ENCODE data around the gene STK24.

STK24 gene

DNA sequence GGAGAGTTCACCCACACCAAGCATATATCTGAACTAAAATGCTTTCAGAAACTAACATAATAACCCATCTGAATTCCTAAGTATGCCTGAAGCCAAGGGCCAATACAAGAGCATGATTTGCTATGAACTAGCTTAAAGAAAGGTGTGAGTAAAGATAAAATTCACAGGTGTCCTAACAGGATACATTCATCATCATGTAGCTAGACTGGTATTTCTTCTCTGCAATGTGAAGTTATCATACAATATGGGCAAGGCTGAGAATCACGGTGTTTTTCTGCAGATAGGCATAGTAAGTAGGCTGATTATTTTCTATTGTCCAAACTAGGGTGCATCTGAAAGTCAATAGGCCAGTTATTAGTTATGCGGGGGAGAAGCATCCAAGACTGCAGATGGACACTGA is 63.1 kb downstream of the STK24 start:
- Histone ChIP-seq H3K27me3 (ENCODE audit: insufficient read depth, low read length) (no peaks in the 10 kb centered on the region), H3K9ac (ENCODE audit: low read depth, low read length) (no peak overlapping the region), H3K9me3 (ENCODE audit: insufficient read depth, low read depth, low read length) (no peaks in the 10 kb centered on the region), H3K36me3 (ENCODE audit: insufficient read depth, low read depth, low read length) (peaks cover 34% of the 10 kb centered on the region; the same call in 1 of the 2 replicates), H3K4me1 (ENCODE audit: insufficient read depth, low read length) (peaks cover 3% of the 10 kb centered on the region; the same call in 1 of the 2 replicates), H3K27ac (ENCODE audit: low read length) (no peak overlapping the region), H3K4me3 (ENCODE audit: low read length) (no peak overlapping the region)

DNA sequence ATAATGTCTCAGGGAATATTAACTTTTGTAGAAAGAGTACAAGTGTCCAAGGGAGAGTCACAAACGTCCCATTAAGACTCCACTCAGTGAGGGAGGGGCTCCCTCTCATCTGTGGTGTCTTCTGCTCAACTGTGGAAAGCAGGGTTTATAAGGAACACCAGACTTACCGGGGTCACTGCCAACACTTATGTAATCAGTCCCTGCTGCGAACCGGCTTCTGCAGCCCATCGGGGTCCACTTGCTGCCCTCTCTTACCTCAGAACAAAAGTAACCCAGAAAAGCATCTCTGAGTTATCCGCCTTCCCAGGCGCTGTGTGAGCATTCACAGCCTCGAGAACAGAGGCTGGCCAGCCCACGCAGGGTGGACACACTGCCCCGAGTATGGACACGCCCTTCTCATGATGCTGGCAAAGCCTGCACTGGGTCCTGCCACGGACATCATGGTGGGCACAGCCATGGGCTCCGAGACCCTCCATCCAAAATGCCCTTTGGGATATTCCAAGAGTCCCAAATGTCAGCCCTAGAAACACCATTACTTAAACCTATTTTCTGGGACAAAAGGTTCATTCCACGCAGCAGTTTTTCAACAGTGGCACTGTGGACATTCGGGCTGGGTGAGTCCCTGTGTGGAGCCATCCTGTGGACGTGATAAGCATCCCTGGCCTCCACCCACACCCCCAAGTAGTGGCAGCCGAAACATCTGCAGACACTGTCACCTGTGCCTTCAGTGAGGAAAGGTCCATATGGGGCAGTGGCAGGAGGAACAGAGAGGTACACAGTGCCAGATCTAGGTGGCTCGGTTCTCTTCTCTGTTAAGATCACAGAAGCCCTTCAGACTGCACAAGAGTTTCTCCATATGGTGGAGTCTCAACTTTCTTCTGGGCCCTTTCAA is 63.9 kb downstream of the STK24 start:
- Histone ChIP-seq H3K27ac (ENCODE audit: low read length) (no peak overlapping the region), H3K4me3 (ENCODE audit: low read length) (no peak overlapping the region)

GRCh38 chr13:98511435-98511834 is 65.5 kb downstream of the STK24 start:
- H3K27me3 ChIP-seq (ENCODE audit: insufficient read depth, low read length) = no peaks in the 10 kb centered on the region
- H3K36me3 ChIP-seq (ENCODE audit: insufficient read depth, low read depth, low read length) = peaks cover 18% of the 10 kb centered on the region; the same call in 1 of the 2 replicates

More for the DNA sequence above, 63.9 kb downstream of the STK24 start:
- Histone ChIP-seq H3K27me3 (ENCODE audit: insufficient read depth, low read length) (no peaks in the 10 kb centered on the region), H3K9me3 (ENCODE audit: insufficient read depth, low read depth, low read length) (no peaks in the 10 kb centered on the region), H3K36me3 (ENCODE audit: insufficient read depth, low read depth, low read length) (peaks cover 27% of the 10 kb centered on the region; the same call in 1 of the 2 replicates), H3K9ac (ENCODE audit: low read depth, low read length) (no peak overlapping the region), H3K4me1 (ENCODE audit: insufficient read depth, low read length) (peaks cover 11% of the 10 kb centered on the region)

DNA sequence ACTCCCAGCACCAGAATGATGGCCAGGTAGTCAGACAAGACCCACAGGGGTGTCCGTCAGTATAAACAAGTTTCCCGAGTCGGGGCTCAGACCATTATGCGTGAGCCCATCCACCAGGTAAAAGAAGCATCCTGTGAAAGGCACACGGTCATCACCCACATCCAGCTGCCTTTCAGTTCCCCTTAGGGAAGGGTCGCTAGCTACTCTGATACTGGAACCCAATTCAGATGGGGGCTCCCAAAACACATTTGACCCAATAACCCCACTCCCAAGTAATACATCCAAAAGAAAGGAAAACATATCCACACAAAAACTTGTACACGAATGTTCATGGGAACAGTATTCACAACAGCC is 66.8 kb downstream of the STK24 start:
- no peak overlapping the region for H3K27ac ChIP-seq (ENCODE audit: low read length)
- H3K9me3 ChIP-seq (ENCODE audit: insufficient read depth, low read depth, low read length) = no peaks in the 10 kb centered on the region
- H3K4me1 ChIP-seq (ENCODE audit: insufficient read depth, low read length) = peaks cover 31% of the 10 kb centered on the region
- H3K36me3 ChIP-seq (ENCODE audit: insufficient read depth, low read depth, low read length) = peaks cover 13% of the 10 kb centered on the region; the same call in 1 of the 2 replicates
- no peak overlapping the region for H3K4me3 ChIP-seq (ENCODE audit: low read length)
- H3K27me3 ChIP-seq (ENCODE audit: insufficient read depth, low read length) = no peaks in the 10 kb centered on the region
- H3K9ac ChIP-seq (ENCODE audit: low read depth, low read length) = no peak overlapping the region

More at GRCh38 chr13:98511435-98511834, 65.5 kb downstream of the STK24 start:
- Histone ChIP-seq H3K4me1 (ENCODE audit: insufficient read depth, low read length) (peaks cover 27% of the 10 kb centered on the region), H3K9ac (ENCODE audit: low read depth, low read length) (no peak overlapping the region), H3K27ac (ENCODE audit: low read length) (no peak overlapping the region), H3K9me3 (ENCODE audit: insufficient read depth, low read depth, low read length) (no peaks in the 10 kb centered on the region), H3K4me3 (ENCODE audit: low read length) (no peak overlapping the region)

DNA sequence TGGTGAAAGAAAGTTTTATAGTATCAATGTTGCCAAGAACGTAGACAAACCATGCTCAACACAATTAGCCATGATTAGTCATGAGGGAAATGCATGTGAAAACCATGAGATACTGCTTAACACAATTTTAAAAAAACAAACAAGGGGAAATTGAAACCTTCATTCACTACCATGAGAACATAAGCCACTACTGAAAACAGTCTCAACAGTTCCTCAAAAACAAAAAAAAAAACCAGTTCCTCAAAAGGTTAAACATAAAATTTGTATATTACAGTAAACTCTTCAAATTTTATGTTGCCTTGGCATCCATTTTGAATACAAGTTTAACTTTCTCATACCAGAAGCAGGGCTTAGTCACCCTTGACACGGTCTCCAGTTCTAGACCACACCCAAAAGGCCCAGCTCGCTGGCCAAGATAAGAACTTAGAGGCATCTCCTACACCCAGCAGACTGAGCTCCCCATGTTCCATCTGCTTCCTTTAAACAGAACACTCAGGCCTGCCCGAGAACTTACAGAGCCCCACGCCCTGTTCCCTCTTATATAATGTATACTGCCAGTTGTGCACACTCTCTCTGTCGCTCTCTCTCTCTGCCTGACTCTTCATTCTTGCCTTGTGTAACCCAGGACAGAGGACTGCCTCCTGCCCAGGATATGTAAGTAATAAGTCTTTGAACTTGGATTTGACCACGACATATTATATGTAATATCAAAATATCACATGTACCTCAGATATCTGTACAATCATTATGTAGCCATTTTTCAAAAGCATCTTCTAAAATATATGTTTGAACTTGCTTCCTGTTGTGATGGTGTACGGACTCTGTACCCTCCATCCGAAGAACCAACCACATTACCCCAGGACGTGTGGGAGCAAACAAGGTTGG is 67.4 kb downstream of the STK24 start:
- H3K9me3 ChIP-seq (ENCODE audit: insufficient read depth, low read depth, low read length) = no peaks in the 10 kb centered on the region
- no peak overlapping the region for H3K9ac ChIP-seq (ENCODE audit: low read depth, low read length)
- no peak overlapping the region for H3K4me3 ChIP-seq (ENCODE audit: low read length)
- peaks cover 10% of the 10 kb centered on the region; the same call in 1 of the 2 replicates for H3K36me3 ChIP-seq (ENCODE audit: insufficient read depth, low read depth, low read length)
- H3K27ac ChIP-seq (ENCODE audit: low read length) = no peak overlapping the region
- peaks cover 31% of the 10 kb centered on the region for H3K4me1 ChIP-seq (ENCODE audit: insufficient read depth, low read length)
- H3K27me3 ChIP-seq (ENCODE audit: insufficient read depth, low read length) = no peaks in the 10 kb centered on the region

GRCh38 chr13:98508685-98509084 is 68.2 kb downstream of the STK24 start:
- H3K9me3 ChIP-seq (ENCODE audit: insufficient read depth, low read depth, low read length) = no peaks in the 10 kb centered on the region
- H3K36me3 ChIP-seq (ENCODE audit: insufficient read depth, low read depth, low read length) = peaks cover 8% of the 10 kb centered on the region; the same call in 1 of the 2 replicates
- no peak overlapping the region for H3K27ac ChIP-seq (ENCODE audit: low read length)
- no peaks in the 10 kb centered on the region for H3K27me3 ChIP-seq (ENCODE audit: insufficient read depth, low read length)
- peaks cover 31% of the 10 kb centered on the region for H3K4me1 ChIP-seq (ENCODE audit: insufficient read depth, low read length)
- no peak overlapping the region for H3K4me3 ChIP-seq (ENCODE audit: low read length)
- H3K9ac ChIP-seq (ENCODE audit: low read depth, low read length) = no peak overlapping the region

DNA sequence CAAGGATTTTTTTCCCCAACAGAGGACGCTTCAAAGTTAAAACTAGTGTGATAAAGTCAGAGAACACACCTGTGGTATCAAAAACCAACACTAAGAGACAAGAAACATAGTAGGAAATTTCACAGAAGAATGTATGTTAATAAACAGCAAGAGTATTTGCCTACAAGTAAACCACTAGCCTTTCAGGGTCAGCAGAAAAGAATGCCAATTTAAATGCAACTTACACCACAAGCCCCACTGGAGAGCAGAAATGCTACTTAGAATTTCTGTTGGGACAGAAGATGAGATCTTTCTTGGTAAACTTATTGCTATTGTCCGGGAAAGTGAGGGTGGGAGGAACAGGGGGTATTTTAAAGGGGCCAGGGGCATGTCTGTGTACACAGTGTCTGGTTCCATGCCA is 68.6 kb downstream of the STK24 start:
- Histone ChIP-seq H3K27me3 (ENCODE audit: insufficient read depth, low read length) (no peaks in the 10 kb centered on the region), H3K27ac (ENCODE audit: low read length) (no peak overlapping the region), H3K36me3 (ENCODE audit: insufficient read depth, low read depth, low read length) (peaks cover 7% of the 10 kb centered on the region; the same call in 1 of the 2 replicates), H3K9ac (ENCODE audit: low read depth, low read length) (no peak overlapping the region), H3K4me1 (ENCODE audit: insufficient read depth, low read length) (peaks cover 31% of the 10 kb centered on the region), H3K9me3 (ENCODE audit: insufficient read depth, low read depth, low read length) (no peaks in the 10 kb centered on the region), H3K4me3 (ENCODE audit: low read length) (no peak overlapping the region)

DNA sequence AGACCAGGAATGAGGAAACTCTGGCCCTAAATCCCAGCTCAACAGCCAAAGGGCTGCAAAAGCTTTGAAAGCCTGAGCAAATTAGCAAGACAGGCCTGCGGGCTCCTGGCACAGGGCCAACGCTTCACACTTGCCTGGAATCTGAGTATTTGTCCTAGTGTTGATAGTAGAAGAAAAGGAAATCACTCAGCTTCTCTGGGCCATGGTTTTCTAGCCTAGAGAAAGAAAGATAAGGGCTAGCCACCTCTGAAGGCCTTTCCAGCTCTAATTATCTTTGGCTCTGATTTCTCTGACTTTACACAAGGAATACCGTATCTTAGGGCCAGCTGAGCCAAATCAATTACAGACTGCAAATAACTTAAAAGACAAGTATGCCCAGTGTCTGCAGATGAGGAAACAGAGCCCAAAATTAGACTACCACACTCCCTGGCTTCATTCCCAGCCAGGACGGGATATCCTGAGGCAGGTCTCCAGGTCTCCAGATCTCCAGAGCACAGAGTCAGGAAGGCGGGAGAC is 69.6 kb downstream of the STK24 start:
- H3K9me3 ChIP-seq (ENCODE audit: insufficient read depth, low read depth, low read length) = no peaks in the 10 kb centered on the region
- H3K27me3 ChIP-seq (ENCODE audit: insufficient read depth, low read length) = no peaks in the 10 kb centered on the region
- peaks cover 4% of the 10 kb centered on the region; the same call in 1 of the 2 replicates for H3K36me3 ChIP-seq (ENCODE audit: insufficient read depth, low read depth, low read length)
- no peak overlapping the region for H3K4me3 ChIP-seq (ENCODE audit: low read length)
- H3K4me1 ChIP-seq (ENCODE audit: insufficient read depth, low read length) = peaks cover 31% of the 10 kb centered on the region
- peak overlapping the region; percentile 16 for H3K27ac ChIP-seq (ENCODE audit: low read length)
- no peak overlapping the region for H3K9ac ChIP-seq (ENCODE audit: low read depth, low read length)

DNA sequence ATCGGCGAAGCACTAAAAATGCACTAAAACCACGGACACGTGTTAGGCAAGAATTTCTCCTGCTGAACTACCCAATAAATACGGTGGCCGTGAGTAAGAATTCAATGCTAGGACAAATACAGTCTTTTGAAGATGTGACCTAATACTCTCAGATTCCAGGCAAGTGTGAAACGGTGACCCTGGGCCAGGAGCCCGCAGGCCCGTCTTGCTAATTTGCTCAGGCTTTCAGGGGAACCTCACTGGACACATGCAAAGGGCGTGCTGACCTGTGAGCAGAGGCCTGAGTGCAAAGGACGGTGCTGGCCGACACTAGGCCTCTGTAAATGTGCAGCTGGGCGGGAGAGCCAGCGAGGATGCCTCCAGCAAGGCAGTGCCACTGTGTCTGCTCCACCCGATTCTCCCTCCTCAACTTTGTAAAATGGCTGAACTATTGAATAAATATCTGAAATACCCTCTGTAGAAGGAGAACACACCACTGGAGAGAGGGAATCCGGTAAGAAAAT is 70.1 kb downstream of the STK24 start:
- H3K27ac ChIP-seq (ENCODE audit: low read length) = no peak overlapping the region
- H3K27me3 ChIP-seq (ENCODE audit: insufficient read depth, low read length) = no peaks in the 10 kb centered on the region
- no peak overlapping the region for H3K4me3 ChIP-seq (ENCODE audit: low read length)
- peaks cover 31% of the 10 kb centered on the region for H3K4me1 ChIP-seq (ENCODE audit: insufficient read depth, low read length)
- no peaks in the 10 kb centered on the region for H3K9me3 ChIP-seq (ENCODE audit: insufficient read depth, low read depth, low read length)
- H3K36me3 ChIP-seq (ENCODE audit: insufficient read depth, low read depth, low read length) = peaks cover 4% of the 10 kb centered on the region; the same call in 1 of the 2 replicates
- no peak overlapping the region for H3K9ac ChIP-seq (ENCODE audit: low read depth, low read length)

DNA sequence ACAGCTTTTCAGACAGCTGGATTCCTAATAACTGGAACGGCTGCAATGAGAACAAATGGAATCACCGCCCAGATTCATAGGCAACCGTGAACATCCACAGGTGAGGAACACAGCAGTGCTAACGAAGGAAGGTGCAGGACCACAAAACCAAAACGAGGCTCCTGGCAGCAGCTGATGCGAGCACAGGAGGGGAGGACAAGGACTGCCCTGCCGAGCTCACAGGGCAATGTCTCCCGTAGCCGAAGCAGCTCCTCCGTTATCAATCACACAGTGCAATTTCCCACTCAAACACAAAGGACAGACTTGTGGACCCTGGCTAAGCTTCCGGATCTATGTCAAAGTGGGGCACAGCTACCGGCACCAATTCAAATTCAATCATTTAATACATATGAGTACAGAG is 70.6 kb downstream of the STK24 start:
- Histone ChIP-seq H3K27me3 (ENCODE audit: insufficient read depth, low read length) (no peaks in the 10 kb centered on the region), H3K4me1 (ENCODE audit: insufficient read depth, low read length) (peaks cover 31% of the 10 kb centered on the region), H3K9me3 (ENCODE audit: insufficient read depth, low read depth, low read length) (no peaks in the 10 kb centered on the region), H3K4me3 (ENCODE audit: low read length) (no peak overlapping the region), H3K36me3 (ENCODE audit: insufficient read depth, low read depth, low read length) (peaks cover 4% of the 10 kb centered on the region; the same call in 1 of the 2 replicates), H3K9ac (ENCODE audit: low read depth, low read length) (no peak overlapping the region; the same call in 1 of the 2 replicates), H3K27ac (ENCODE audit: low read length) (no peak overlapping the region)

- Histone ChIP-seq H3K27ac (ENCODE audit: low read length) (no peak overlapping the region), H3K9ac (ENCODE audit: low read depth, low read length) (no peak overlapping the region), H3K9me3 (ENCODE audit: insufficient read depth, low read depth, low read length) (no peaks in the 10 kb centered on the region), H3K4me1 (ENCODE audit: insufficient read depth, low read length) (peaks cover 31% of the 10 kb centered on the region), H3K4me3 (ENCODE audit: low read length) (no peak overlapping the region), H3K27me3 (ENCODE audit: insufficient read depth, low read length) (no peaks in the 10 kb centered on the region), H3K36me3 (ENCODE audit: insufficient read depth, low read depth, low read length) (peaks cover 4% of the 10 kb centered on the region; the same call in 1 of the 2 replicates)
Measured at GRCh38 chr13:98505217-98505616, 71.7 kb downstream of the STK24 start.

Measured in iPS-20b (cell line).